Neural progenitor cell (in vitro differentiated cells): Measurements from ENCODE around the gene TRABD2B.

Source experiments
- EZH2phosphoT487 ChIP-seq: fragments of 200-600 bp; sonication (generic); IDR thresholded peaks from 2 replicates; pipeline ENCODE4 v1.6.1; 2017; ENCODE audit warnings: antibody characterized with exemption
- TF ChIP-seq, protein P1 (sequence below): fragments of 200-600 bp; sonication (generic); IDR thresholded peaks from 2 replicates; pipeline ENCODE4 v1.5.1; 2017; ENCODE audit warnings: antibody characterized with exemption, mild to moderate bottlenecking

DNA sequence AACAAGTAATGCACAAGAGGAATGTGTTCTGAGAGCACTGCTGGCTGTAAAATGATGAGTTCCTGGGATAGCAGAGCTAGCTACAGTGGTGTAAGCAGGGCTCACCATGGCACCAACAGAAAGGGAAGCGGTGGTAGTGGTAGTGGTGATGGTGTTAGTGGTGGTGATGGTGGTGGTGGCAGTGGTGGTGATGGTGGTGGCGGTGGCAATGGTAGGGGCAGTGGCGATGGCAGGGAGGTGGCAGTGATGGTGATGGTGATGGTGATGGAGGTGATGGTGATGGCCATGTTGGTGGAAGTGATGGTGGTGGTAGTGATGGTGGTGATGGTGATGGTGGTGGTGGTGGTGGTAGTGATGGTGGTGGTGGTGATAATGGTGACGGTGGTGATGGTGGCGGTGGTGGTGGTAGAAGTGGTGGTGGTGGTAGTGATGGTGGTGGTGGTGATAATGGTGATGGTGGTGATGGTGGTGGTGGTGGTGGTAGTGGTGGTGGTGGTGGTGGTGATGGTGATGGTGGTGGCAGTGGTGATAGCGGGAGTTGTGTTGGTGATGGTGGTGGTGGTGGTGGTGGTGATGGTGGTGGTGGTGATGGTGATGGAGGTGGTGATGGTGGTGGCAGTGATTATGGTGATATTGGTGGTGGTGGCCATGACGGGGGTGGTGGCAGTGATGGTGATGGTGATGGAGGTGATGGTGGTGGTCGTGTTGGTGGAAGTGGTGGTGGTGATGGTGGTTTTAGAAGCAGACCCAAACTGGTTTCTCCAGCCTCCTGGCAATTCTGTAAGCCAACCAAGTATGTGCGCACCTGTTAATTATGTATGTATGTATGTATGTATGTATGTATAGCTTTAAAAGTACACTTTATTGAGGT, 254.1 kb downstream of the TRABD2B start:
- TF ChIP-seq, protein P1, sequence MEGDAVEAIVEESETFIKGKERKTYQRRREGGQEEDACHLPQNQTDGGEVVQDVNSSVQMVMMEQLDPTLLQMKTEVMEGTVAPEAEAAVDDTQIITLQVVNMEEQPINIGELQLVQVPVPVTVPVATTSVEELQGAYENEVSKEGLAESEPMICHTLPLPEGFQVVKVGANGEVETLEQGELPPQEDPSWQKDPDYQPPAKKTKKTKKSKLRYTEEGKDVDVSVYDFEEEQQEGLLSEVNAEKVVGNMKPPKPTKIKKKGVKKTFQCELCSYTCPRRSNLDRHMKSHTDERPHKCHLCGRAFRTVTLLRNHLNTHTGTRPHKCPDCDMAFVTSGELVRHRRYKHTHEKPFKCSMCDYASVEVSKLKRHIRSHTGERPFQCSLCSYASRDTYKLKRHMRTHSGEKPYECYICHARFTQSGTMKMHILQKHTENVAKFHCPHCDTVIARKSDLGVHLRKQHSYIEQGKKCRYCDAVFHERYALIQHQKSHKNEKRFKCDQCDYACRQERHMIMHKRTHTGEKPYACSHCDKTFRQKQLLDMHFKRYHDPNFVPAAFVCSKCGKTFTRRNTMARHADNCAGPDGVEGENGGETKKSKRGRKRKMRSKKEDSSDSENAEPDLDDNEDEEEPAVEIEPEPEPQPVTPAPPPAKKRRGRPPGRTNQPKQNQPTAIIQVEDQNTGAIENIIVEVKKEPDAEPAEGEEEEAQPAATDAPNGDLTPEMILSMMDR = no peak
- TF ChIP-seq EZH2phosphoT487 = no peak
